Measurements from ENCODE around the gene GDI1.

GDI1 gene

GRCh38 chrX:154481911-154482601 is 45.1 kb downstream of the GDI1 start:
- Histone ChIP-seq H3K4me1 (ENCODE audit: insufficient read depth, low read length) (no peaks in the 10 kb centered on the region), H3K27ac (ENCODE audit: low read length) (no peak overlapping the region), H3K4me3 (ENCODE audit: low read length) (no peak overlapping the region), H3K27me3 (ENCODE audit: insufficient read depth, low read length) (no peaks in the 10 kb centered on the region; the same call in 1 of the 2 replicates), H3K9ac (ENCODE audit: low read depth, low read length) (no peak overlapping the region), H3K36me3 (ENCODE audit: insufficient read depth, low read depth, low read length) (no peaks in the 10 kb centered on the region), H3K9me3 (ENCODE audit: insufficient read depth, low read depth, low read length) (no peaks in the 10 kb centered on the region)

DNA sequence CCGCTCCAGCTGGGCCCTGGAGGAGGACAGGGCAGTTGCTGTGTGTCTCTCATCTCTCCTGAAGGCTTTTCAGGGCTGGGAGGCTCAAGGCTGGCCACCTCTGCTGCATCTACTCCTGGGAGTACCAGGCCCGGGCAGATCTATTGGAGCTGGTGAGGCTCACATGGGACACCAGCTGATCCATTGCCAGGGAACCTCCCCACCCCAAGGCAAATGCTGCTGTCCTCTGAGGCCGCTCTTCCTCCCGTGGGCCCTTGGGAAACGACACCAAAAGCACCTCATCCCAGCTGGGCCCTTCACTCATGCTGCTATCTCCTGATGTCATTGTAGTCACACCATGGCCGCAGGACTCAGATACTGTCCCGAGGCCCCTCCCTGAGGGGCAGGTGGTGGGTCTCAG is 45.8 kb downstream of the GDI1 start:
- Histone ChIP-seq H3K9ac (ENCODE audit: low read depth, low read length) (no peak overlapping the region), H3K27ac (ENCODE audit: low read length) (no peak overlapping the region)

GRCh38 chrX:154483325-154483724 is 46.4 kb downstream of the GDI1 start:
- Histone ChIP-seq H3K4me3 (ENCODE audit: low read length) (no peak overlapping the region), H3K27me3 (ENCODE audit: insufficient read depth, low read length) (no peaks in the 10 kb centered on the region; the same call in 1 of the 2 replicates), H3K9me3 (ENCODE audit: insufficient read depth, low read depth, low read length) (no peaks in the 10 kb centered on the region), H3K9ac (ENCODE audit: low read depth, low read length) (no peak overlapping the region), H3K4me1 (ENCODE audit: insufficient read depth, low read length) (no peaks in the 10 kb centered on the region), H3K27ac (ENCODE audit: low read length) (no peak overlapping the region), H3K36me3 (ENCODE audit: insufficient read depth, low read depth, low read length) (no peaks in the 10 kb centered on the region)

More for the DNA sequence above, 45.8 kb downstream of the GDI1 start:
- H3K4me1 ChIP-seq (ENCODE audit: insufficient read depth, low read length) = no peaks in the 10 kb centered on the region
- no peak overlapping the region for H3K4me3 ChIP-seq (ENCODE audit: low read length)
- no peaks in the 10 kb centered on the region for H3K36me3 ChIP-seq (ENCODE audit: insufficient read depth, low read depth, low read length)
- H3K9me3 ChIP-seq (ENCODE audit: insufficient read depth, low read depth, low read length) = no peaks in the 10 kb centered on the region
- no peaks in the 10 kb centered on the region; the same call in 1 of the 2 replicates for H3K27me3 ChIP-seq (ENCODE audit: insufficient read depth, low read length)

DNA sequence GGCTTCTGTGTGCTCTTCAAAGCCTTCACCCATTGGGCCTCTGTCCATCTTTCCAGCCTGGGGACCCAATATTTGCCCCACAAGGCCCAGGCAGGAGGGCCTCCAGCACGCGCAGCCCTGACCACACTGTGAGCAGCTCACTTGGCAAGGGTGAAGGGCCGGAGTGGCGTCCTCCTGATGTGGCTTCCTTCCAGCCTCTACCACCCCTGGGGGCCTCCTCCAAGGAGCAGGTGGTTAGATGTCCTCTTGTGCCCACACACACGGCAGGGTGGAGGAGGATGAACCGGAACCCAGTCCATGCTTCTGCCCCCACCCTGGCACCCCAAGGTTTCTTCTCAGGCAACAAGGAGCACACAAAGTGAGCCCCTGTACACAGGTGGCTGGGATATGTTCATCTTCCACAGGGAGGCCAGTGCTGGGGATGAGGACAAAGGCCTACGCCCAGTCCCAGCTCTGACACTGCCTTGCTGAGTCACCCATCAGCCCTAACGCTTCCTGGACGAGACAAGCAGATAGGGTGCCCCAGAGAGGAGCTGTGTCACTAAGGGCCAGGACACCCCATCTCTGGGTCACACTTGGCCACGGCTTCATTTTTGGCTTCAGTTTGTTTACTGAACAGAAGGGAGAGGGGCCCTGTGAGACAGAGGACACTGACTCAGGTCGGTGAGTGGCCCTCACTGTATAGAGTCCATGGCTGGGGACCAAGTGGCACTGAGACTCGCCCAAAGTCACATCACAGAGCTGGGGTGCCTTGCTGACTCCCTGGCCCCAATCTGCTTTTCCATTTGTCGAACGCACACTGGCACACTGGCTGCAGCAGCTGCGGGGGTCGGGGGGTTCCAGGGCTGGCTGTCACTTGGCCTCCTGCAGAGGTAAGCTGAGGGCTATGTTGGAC is 47.5 kb downstream of the GDI1 start:
- Histone ChIP-seq H3K4me3 (ENCODE audit: low read length) (no peak overlapping the region), H3K27ac (ENCODE audit: low read length) (no peak overlapping the region), H3K4me1 (ENCODE audit: insufficient read depth, low read length) (no peaks in the 10 kb centered on the region), H3K9ac (ENCODE audit: low read depth, low read length) (no peak overlapping the region), H3K36me3 (ENCODE audit: insufficient read depth, low read depth, low read length) (no peaks in the 10 kb centered on the region), H3K9me3 (ENCODE audit: insufficient read depth, low read depth, low read length) (no peaks in the 10 kb centered on the region), H3K27me3 (ENCODE audit: insufficient read depth, low read length) (peaks cover 3% of the 10 kb centered on the region; the same call in 1 of the 2 replicates)

DNA sequence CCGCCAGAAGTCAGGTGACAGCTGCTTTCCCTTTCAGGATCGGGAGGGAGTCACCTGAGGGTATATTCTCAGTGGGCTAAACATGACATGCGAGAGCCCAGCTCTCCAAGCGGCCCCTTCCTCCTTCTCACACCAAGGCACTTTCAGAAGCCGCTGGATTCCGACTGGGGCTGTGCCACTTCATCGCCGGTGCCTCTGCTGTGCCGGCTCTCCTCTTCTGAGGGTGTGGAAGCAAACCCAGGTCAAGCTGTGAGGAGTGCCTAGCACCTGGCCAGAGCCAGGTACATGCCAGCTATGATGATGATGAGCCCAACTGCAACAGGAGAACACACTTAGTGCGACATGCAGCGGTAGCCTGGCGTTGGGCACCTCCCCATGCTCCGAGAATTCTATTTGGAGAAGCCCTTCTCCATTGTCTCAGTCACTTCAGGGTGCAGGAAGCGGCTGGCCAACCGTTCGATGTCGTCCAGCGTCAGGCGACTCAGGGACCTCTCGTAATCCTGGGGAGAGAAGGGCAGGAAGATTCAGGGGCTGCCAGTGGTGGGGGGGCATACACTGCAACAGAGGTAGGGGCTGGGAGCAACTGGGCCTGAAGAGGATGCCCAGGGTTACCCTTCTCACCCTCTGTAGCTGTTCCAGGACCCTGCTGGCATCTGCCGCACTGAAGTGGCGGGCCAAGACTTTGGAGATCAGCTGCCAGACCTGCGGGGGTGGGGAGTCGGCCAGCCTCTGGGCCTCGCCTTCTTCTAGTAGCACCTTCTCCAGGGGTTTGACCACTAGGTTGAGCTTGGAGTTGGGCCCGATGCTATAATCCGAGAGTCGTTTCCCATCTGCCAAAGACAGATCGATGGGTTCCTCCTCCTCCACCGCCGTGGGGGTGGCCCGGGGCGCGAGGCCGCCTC is 48.4 kb downstream of the GDI1 start:
- Histone ChIP-seq H3K4me1 (ENCODE audit: insufficient read depth, low read length) (no peaks in the 10 kb centered on the region), H3K4me3 (ENCODE audit: low read length) (peak overlapping the region; percentile 62), H3K27ac (ENCODE audit: low read length) (no peak overlapping the region), H3K9me3 (ENCODE audit: insufficient read depth, low read depth, low read length) (no peaks in the 10 kb centered on the region), H3K36me3 (ENCODE audit: insufficient read depth, low read depth, low read length) (no peaks in the 10 kb centered on the region), H3K9ac (ENCODE audit: low read depth, low read length) (peak overlapping the region; percentile 45; the same call in 1 of the 2 replicates), H3K27me3 (ENCODE audit: insufficient read depth, low read length) (peaks cover 7% of the 10 kb centered on the region; the same call in 1 of the 2 replicates)

GRCh38 chrX:154486052-154486395 is 49.1 kb downstream of the GDI1 start:
- Histone ChIP-seq H3K4me3 (ENCODE audit: low read length) (peak overlapping the region; percentile 62), H3K27me3 (ENCODE audit: insufficient read depth, low read length) (peaks cover 7% of the 10 kb centered on the region; the same call in 1 of the 2 replicates), H3K36me3 (ENCODE audit: insufficient read depth, low read depth, low read length) (no peaks in the 10 kb centered on the region), H3K27ac (ENCODE audit: low read length) (no peak overlapping the region), H3K4me1 (ENCODE audit: insufficient read depth, low read length) (no peaks in the 10 kb centered on the region), H3K9me3 (ENCODE audit: insufficient read depth, low read depth, low read length) (no peaks in the 10 kb centered on the region), H3K9ac (ENCODE audit: low read depth, low read length) (peak overlapping the region; percentile 45; the same call in 1 of the 2 replicates)

GRCh38 chrX:154486396-154487207 is 49.6 kb downstream of the GDI1 start, which contains the start of gene UBL4A:
Gene UBL4A (minus strand): TSS chrX:154486615. CDS start chrX:154486584, 31 bp downstream.
- no peaks in the 10 kb centered on the region for H3K4me1 ChIP-seq (ENCODE audit: insufficient read depth, low read length)
- no peak within 1 kb of the TSS for H3K27ac ChIP-seq (ENCODE audit: low read length)
- no peaks in the 10 kb centered on the region for H3K36me3 ChIP-seq (ENCODE audit: insufficient read depth, low read depth, low read length)
- H3K27me3 ChIP-seq (ENCODE audit: insufficient read depth, low read length) = peaks cover 7% of the 10 kb centered on the region; the same call in 1 of the 2 replicates
- H3K4me3 ChIP-seq (ENCODE audit: low read length) = peak within 1 kb of the TSS; percentile 62
- H3K9me3 ChIP-seq (ENCODE audit: insufficient read depth, low read depth, low read length) = no peaks in the 10 kb centered on the region
- peak within 1 kb of the TSS; percentile 45; the same call in 1 of the 2 replicates for H3K9ac ChIP-seq (ENCODE audit: low read depth, low read length)

DNA sequence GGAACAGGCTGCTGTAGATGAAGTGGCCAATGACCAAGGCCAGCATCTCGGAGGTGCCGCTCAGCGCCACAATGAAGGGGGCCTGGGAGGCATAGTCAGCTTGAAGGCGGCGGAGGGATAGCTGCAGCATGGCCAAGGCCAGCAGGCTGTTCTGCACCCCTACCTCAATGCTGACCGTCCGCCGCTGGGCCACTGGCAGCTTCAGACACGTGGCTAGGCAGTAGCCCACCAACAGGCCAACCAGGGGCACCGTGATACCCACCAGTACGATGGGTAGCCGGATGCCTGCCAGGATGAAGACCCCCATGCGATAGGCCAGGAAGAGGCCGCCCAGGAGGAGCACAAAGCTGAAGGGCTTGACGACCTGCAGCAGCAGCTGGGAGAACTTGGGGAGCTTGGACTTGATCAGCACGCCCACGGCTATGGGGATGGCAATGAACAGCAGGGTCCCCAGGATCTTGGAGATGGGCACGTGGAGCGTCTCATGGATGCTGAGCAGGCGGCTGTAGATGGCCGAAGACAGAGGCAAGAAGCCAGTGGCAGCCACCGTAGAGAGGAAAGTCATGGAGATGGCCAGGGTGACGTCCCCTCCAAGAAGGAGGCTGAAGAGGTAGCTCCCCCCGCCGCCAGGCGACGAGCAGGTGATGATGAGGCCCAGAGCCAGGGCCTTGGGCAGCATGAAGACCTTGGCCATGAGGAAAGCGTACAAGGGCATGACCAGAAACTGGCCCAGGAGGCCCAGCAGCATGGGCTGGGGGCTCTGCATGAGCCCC is 50.8 kb downstream of the GDI1 start:
- H3K27ac ChIP-seq (ENCODE audit: low read length) = no peak overlapping the region
- H3K9ac ChIP-seq (ENCODE audit: low read depth, low read length) = no peak overlapping the region
- H3K9me3 ChIP-seq (ENCODE audit: insufficient read depth, low read depth, low read length) = no peaks in the 10 kb centered on the region

DNA sequence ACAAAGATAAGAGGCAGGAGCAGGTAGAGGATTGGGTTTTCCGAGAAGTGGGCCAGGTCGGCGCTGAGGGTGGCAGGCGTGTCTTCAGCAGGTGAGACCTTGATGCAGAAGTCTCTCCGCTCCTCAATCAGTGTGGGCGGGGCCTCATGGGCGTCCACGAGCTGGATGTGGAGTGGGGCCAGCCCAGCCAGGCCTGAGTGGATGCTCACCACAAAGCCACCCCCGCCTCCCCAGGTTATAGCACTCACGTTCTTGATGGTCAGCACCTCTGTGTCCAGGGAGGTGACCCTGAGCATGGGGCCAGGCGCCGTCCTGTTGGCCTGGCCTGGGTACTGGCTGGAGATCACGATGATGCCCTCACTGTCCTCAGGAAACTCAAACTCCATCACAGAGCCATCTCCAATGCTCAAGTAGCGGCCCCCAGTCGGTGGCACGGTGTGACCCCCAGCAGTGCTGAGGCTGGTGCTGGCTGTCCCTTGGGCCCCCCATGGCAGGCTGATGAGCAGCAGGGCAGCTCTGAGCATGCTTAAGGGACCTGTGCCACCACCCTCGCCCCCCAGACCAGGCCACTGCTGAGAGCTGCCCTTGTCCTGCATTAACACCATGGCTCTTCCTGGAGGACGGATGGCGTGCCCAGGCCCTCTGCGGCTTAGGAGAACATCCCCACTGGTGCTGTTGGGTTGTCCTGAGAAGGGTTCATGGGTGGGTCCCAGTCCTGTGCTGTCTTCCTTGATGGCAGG is 51.6 kb downstream of the GDI1 start:
- Histone ChIP-seq H3K27ac (ENCODE audit: low read length) (no peak overlapping the region), H3K36me3 (ENCODE audit: insufficient read depth, low read depth, low read length) (no peaks in the 10 kb centered on the region), H3K27me3 (ENCODE audit: insufficient read depth, low read length) (peaks cover 7% of the 10 kb centered on the region; the same call in 1 of the 2 replicates), H3K9me3 (ENCODE audit: insufficient read depth, low read depth, low read length) (no peaks in the 10 kb centered on the region), H3K9ac (ENCODE audit: low read depth, low read length) (no peak overlapping the region), H3K4me1 (ENCODE audit: insufficient read depth, low read length) (no peaks in the 10 kb centered on the region), H3K4me3 (ENCODE audit: low read length) (no peak overlapping the region)

More for the DNA sequence above, 50.8 kb downstream of the GDI1 start:
- Histone ChIP-seq H3K27me3 (ENCODE audit: insufficient read depth, low read length) (peaks cover 7% of the 10 kb centered on the region; the same call in 1 of the 2 replicates), H3K4me1 (ENCODE audit: insufficient read depth, low read length) (no peaks in the 10 kb centered on the region), H3K4me3 (ENCODE audit: low read length) (no peak overlapping the region), H3K36me3 (ENCODE audit: insufficient read depth, low read depth, low read length) (no peaks in the 10 kb centered on the region)
